HG02840 (cell line): Measurements from ENCODE around the gene SLC9A9.
"Not testable (repeated sequence)": the region's sequence is repeated elsewhere in the genome, so short reads cannot be mapped to it uniquely, and the experiment has no call there.

ENCODE experiments used
- ATAC-seq: cut with Tn5 transposase; IDR thresholded peaks from one replicate; pipeline ENCODE4 v1.9.1; 2021; ENCODE audit warnings: mild to moderate bottlenecking, moderate library complexity, moderate number of reproducible peaks; ENCODE audit not compliant: unreplicated experiment, low FRiP score

Gene SLC9A9

GRCh38 chr3:143309705-143310104, 538.6 kb downstream of the SLC9A9 start:
- no peak for ATAC-seq

GRCh38 chr3:143307613-143308183, 540.6 kb downstream of the SLC9A9 start:
- ATAC-seq: no peak

GRCh38 chr3:143306407-143306806, 541.9 kb downstream of the SLC9A9 start:
- no peak for ATAC-seq

GRCh38 chr3:143302638-143303171, 545.6 kb downstream of the SLC9A9 start:
- no peak for ATAC-seq

- no peak for ATAC-seq
These were observed 547.0 kb downstream of the SLC9A9 start for GRCh38 chr3:143301031-143301901.

GRCh38 chr3:143298886-143299535, 549.3 kb downstream of the SLC9A9 start:
- ATAC-seq: no peak

GRCh38 chr3:143298380-143298779, 549.9 kb downstream of the SLC9A9 start:
- ATAC-seq: no peak

GRCh38 chr3:143295201-143296080, 552.8 kb downstream of the SLC9A9 start:
- ATAC-seq: no peak

GRCh38 chr3:143294188-143294587, 554.1 kb downstream of the SLC9A9 start:
- no peak for ATAC-seq

GRCh38 chr3:143291836-143292447, 556.3 kb downstream of the SLC9A9 start:
- no peak for ATAC-seq

- no peak for ATAC-seq
These were observed 559.3 kb downstream of the SLC9A9 start for GRCh38 chr3:143288944-143289343.

GRCh38 chr3:143287403-143287802, 560.9 kb downstream of the SLC9A9 start:
- no peak for ATAC-seq

- ATAC-seq: no peak
These were observed 561.8 kb downstream of the SLC9A9 start for GRCh38 chr3:143286392-143287010.

- ATAC-seq: no peak
These were observed 564.7 kb downstream of the SLC9A9 start for GRCh38 chr3:143283432-143284128.

GRCh38 chr3:143280984-143281383, 567.3 kb downstream of the SLC9A9 start:
- no peak for ATAC-seq

GRCh38 chr3:143279567-143279966, 568.7 kb downstream of the SLC9A9 start:
- not testable (repeated sequence) for ATAC-seq

- no peak for ATAC-seq
These were observed 569.5 kb downstream of the SLC9A9 start for GRCh38 chr3:143278721-143279120.

GRCh38 chr3:143277531-143277930, 570.7 kb downstream of the SLC9A9 start:
- ATAC-seq: no peak

- peak; percentile 82 for ATAC-seq
These were observed 571.7 kb downstream of the SLC9A9 start for GRCh38 chr3:143276592-143276991.
